ENCODE data around the gene NNT.

DNA sequence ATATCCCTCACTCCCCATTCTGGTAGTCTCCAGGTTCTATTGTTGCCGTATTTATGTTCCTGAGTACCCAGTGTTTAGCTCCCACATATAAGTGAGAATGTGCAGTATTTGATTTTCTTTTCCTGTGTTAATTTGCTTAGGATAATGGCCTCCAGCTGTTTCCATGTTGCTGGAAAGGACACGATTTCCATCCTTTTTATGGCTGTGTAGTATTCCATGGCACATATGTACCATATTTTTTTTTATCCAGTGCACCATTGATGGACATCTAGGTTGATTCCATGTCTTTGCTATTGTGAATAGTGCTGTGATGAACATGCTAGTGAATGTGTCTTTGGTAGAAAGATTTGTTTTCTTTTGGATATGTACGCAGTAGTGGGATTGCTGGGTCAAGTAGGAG is 98.2 kb downstream of the NNT start:
- no peak for TF ChIP-seq POLR2A (IDR thresholded peaks at IDR 0.05)
- TF ChIP-seq, protein P1, sequence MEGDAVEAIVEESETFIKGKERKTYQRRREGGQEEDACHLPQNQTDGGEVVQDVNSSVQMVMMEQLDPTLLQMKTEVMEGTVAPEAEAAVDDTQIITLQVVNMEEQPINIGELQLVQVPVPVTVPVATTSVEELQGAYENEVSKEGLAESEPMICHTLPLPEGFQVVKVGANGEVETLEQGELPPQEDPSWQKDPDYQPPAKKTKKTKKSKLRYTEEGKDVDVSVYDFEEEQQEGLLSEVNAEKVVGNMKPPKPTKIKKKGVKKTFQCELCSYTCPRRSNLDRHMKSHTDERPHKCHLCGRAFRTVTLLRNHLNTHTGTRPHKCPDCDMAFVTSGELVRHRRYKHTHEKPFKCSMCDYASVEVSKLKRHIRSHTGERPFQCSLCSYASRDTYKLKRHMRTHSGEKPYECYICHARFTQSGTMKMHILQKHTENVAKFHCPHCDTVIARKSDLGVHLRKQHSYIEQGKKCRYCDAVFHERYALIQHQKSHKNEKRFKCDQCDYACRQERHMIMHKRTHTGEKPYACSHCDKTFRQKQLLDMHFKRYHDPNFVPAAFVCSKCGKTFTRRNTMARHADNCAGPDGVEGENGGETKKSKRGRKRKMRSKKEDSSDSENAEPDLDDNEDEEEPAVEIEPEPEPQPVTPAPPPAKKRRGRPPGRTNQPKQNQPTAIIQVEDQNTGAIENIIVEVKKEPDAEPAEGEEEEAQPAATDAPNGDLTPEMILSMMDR (IDR thresholded peaks at IDR 0.05) = no peak
- TF ChIP-seq POLR2AphosphoS5 (IDR thresholded peaks at IDR 0.05) = no peak
- no peak for TF ChIP-seq EP300 (IDR thresholded peaks at IDR 0.05)
